ENCODE data around the gene CACUL1.

CACUL1 gene

GRCh38 chr10:118633786-118634185 lies 121.0 kb downstream of the CACUL1 start:
- no peak for DNase-seq

GRCh38 chr10:118629211-118629610 lies 125.6 kb downstream of the CACUL1 start:
- DNase-seq = no peak

- no peak for DNase-seq
These were observed 126.4 kb downstream of the CACUL1 start for GRCh38 chr10:118628397-118628796.

- no peak for DNase-seq
These were observed 127.8 kb downstream of the CACUL1 start for GRCh38 chr10:118626953-118627352.

Measured in activated CD4-positive, alpha-beta T cell treated with anti-CD3 and anti-CD28 coated beads for 48 hours (primary cell).